Measurements from ENCODE around the gene NAALADL1. TPM values are rescaled to one million over a fixed set of nuclear protein-coding genes. Genes with fewer than 3 reads are reported as not detected.

NAALADL1 gene
- total RNA-seq, 1 experiment from 2014 or later = not detected

GRCh38 chr11:65089621-65090020, 31.3 kb upstream of the NAALADL1 start:
- no peaks in the 10 kb centered on the region for H3K9me3 Mint-ChIP-seq (ENCODE audit: low read depth, unreplicated experiment)
- CTCF ChIA-PET = interaction anchor here (0.6 kb wide), 1 partner anchor 243 kb away, joined by 5 read pairs; no protein-coding TSS in a partner anchor
- no peak overlapping the region for H3K27ac Mint-ChIP-seq (ENCODE audit: unreplicated experiment)
- BruUV-seq (replicated peaks) = no TSS peak
- DNase-seq = no peak
- intact Hi-C loops (cut with micrococcal nuclease; ENCODE audit: unreplicated experiment) = no loop called here
- no peak overlapping the region for H3K4me3 Mint-ChIP-seq (ENCODE audit: low read depth, unreplicated experiment)
- no peaks in the 10 kb centered on the region for H3K27me3 Mint-ChIP-seq (ENCODE audit: unreplicated experiment)
- no peak for TF ChIP-seq CTCF (IDR thresholded peaks at IDR 0.05; ENCODE audit: unreplicated experiment)
- H3K4me1 Mint-ChIP-seq (ENCODE audit: low read depth, unreplicated experiment) = peaks cover 9% of the 10 kb centered on the region
- peaks cover 27% of the 10 kb centered on the region for H3K36me3 Mint-ChIP-seq (ENCODE audit: insufficient read depth, unreplicated experiment)

- Mint-ChIP-seq H3K27ac (ENCODE audit: unreplicated experiment) (no peak overlapping the region), H3K9me3 (ENCODE audit: low read depth, unreplicated experiment) (no peaks in the 10 kb centered on the region), H3K4me1 (ENCODE audit: low read depth, unreplicated experiment) (peaks cover 13% of the 10 kb centered on the region), H3K36me3 (ENCODE audit: insufficient read depth, unreplicated experiment) (peaks cover 45% of the 10 kb centered on the region), H3K27me3 (ENCODE audit: unreplicated experiment) (no peaks in the 10 kb centered on the region), H3K4me3 (ENCODE audit: low read depth, unreplicated experiment) (no peak overlapping the region)
- no peak for TF ChIP-seq CTCF (IDR thresholded peaks at IDR 0.05; ENCODE audit: unreplicated experiment)
- intact Hi-C loops (cut with micrococcal nuclease; ENCODE audit: unreplicated experiment) = no loop called here
- BruUV-seq (replicated peaks) = no TSS peak
- CTCF ChIA-PET = interaction anchor here (0.7 kb wide), 1 partner anchor 206 kb away, joined by 3 read pairs; no protein-coding TSS in a partner anchor
- DNase-seq = no peak
These were observed 29.5 kb upstream of the NAALADL1 start for GRCh38 chr11:65087827-65088226.

- peaks cover 19% of the 10 kb centered on the region for H3K4me1 Mint-ChIP-seq (ENCODE audit: low read depth, unreplicated experiment)
- intact Hi-C loops (cut with micrococcal nuclease; ENCODE audit: unreplicated experiment) = no loop called here
- no TSS peak for BruUV-seq (replicated peaks)
- H3K9me3 Mint-ChIP-seq (ENCODE audit: low read depth, unreplicated experiment) = no peaks in the 10 kb centered on the region
- no peaks in the 10 kb centered on the region for H3K27me3 Mint-ChIP-seq (ENCODE audit: unreplicated experiment)
- no peak for TF ChIP-seq CTCF (IDR thresholded peaks at IDR 0.05; ENCODE audit: unreplicated experiment)
- CTCF ChIA-PET = interaction anchor here (0.7 kb wide), 1 partner anchor 14 kb away, joined by 5 read pairs; no protein-coding TSS in a partner anchor
- H3K36me3 Mint-ChIP-seq (ENCODE audit: insufficient read depth, unreplicated experiment) = peaks cover 50% of the 10 kb centered on the region
- H3K27ac Mint-ChIP-seq (ENCODE audit: unreplicated experiment) = no peak overlapping the region
- no peak overlapping the region for H3K4me3 Mint-ChIP-seq (ENCODE audit: low read depth, unreplicated experiment)
- DNase-seq = no peak
These were observed 28.9 kb upstream of the NAALADL1 start for GRCh38 chr11:65087216-65087615.

GRCh38 chr11:65086809-65087208, 28.5 kb upstream of the NAALADL1 start:
- intact Hi-C loops (cut with micrococcal nuclease; ENCODE audit: unreplicated experiment) = no loop called here
- Mint-ChIP-seq H3K9me3 (ENCODE audit: low read depth, unreplicated experiment) (no peaks in the 10 kb centered on the region), H3K27ac (ENCODE audit: unreplicated experiment) (no peak overlapping the region), H3K4me3 (ENCODE audit: low read depth, unreplicated experiment) (no peak overlapping the region), H3K36me3 (ENCODE audit: insufficient read depth, unreplicated experiment) (peaks cover 50% of the 10 kb centered on the region), H3K27me3 (ENCODE audit: unreplicated experiment) (no peaks in the 10 kb centered on the region), H3K4me1 (ENCODE audit: low read depth, unreplicated experiment) (peaks cover 23% of the 10 kb centered on the region)
- no TSS peak for BruUV-seq (replicated peaks)
- no peak for DNase-seq
- CTCF ChIA-PET = interaction anchor here (0.7 kb wide), 1 partner anchor 15 kb away, joined by 5 read pairs; no protein-coding TSS in a partner anchor
- TF ChIP-seq CTCF (IDR thresholded peaks at IDR 0.05; ENCODE audit: unreplicated experiment) = no peak

Measured in Calu3 (cell line).